HepG2 (cell line): ENCODE results near the gene GNG4. TPM values are rescaled to one million over a fixed set of nuclear protein-coding genes. Genes with fewer than 3 reads are reported as not detected.

Source experiments
- GMEB1 ChIP-seq: sonication (generic); formaldehyde crosslinking; IDR thresholded peaks from 2 replicates; pipeline ENCODE4 v1.5.1; 2020; ENCODE audit warnings: missing genetic modification reagents, mild to moderate bottlenecking, borderline replicate concordance
- KAT7 ChIP-seq: IDR thresholded peaks from 2 replicates; pipeline ENCODE4 v1.6.1; 2018; ENCODE audit warnings: borderline replicate concordance, missing compliant biosample characterization
- KLF12 ChIP-seq: sonication (generic); formaldehyde crosslinking; IDR thresholded peaks from 2 replicates; pipeline ENCODE4 v1.4.0; 2020; ENCODE audit warnings: missing genetic modification reagents, borderline replicate concordance
- NR2F6 ChIP-seq, 2 experiments: IDR thresholded peaks; 2 replicates each; pipeline ENCODE4 v1.6.1; 2016; ENCODE audit warnings: antibody characterized with exemption in 1 of 2, mild to moderate bottlenecking in 1 of 2
- SIN3B ChIP-seq: fragments of 150-350 bp; IDR thresholded peaks from 2 replicates; pipeline ENCODE4 v1.6.1; 2014; ENCODE audit warnings: low read length
- ZNF264 ChIP-seq: sonication (generic); formaldehyde crosslinking; IDR thresholded peaks from 2 replicates; pipeline ENCODE4 v1.4.0; 2020; ENCODE audit warnings: missing genetic modification reagents
- ZNF816 ChIP-seq: sonication (generic); formaldehyde crosslinking; IDR thresholded peaks from 2 replicates; pipeline ENCODE4 v1.8.0; 2022; ENCODE audit warnings: missing genetic modification reagents, mild to moderate bottlenecking, borderline replicate concordance
- polyA plus RNA-seq, 8 experiments: library from polyadenylated mRNA; depleted of rRNA in 3 of 8; stranded (reverse) in 7 of 8; unstranded in 1 of 8; fragments of >200 nt; fragmentation: Illumina TruSeq in 4 of 8; extraction: Trizol in 4 of 8; gene quantifications; 2 replicates each; pipeline versions ENCODE4 v1.2.1 to v1.2.3, GENCODE V29; 2011 to 2016; ENCODE audit warnings: low read depth in 4 of 8, missing spikeins in 1 of 8, mixed read lengths in 1 of 8; ENCODE audit not compliant: insufficient read depth in 1 of 8
- total RNA-seq, 5 experiments: library from RNA; depleted of rRNA; stranded (reverse); fragments of >200 nt; fragmentation: Illumina TruSeq; extraction: Trizol; gene quantifications; 2 replicates each; pipeline ENCODE4 v1.2.3, GENCODE V29; 2016; ENCODE audit warnings: low read depth in 1 of 5
- TF ChIP-seq, protein P1 (sequence below): sonication (generic); formaldehyde crosslinking; IDR thresholded peaks from 2 replicates; pipeline ENCODE4 v1.8.0; 2023; ENCODE audit warnings: mild to moderate bottlenecking, missing genetic modification reagents
- TF ChIP-seq, protein P2 (sequence below), 2 experiments: sonication (generic) in 1 of 2; formaldehyde crosslinking in 1 of 2; IDR thresholded peaks; 2 replicates each; pipeline versions ENCODE4 v1.6.1 to v1.9.0; 2014 to 2022; ENCODE audit warnings: antibody characterized with exemption in 1 of 2, borderline replicate concordance in 1 of 2, inconsistent platforms in 1 of 2, low read depth in 1 of 2, missing genetic modification reagents in 1 of 2
- TF ChIP-seq, protein P3 (sequence below): sonication (generic); formaldehyde crosslinking; IDR thresholded peaks from 2 replicates; pipeline ENCODE4 v1.4.0; 2020; ENCODE audit warnings: missing genetic modification reagents
- TF ChIP-seq, protein P4 (sequence below): sonication (generic); formaldehyde crosslinking; IDR thresholded peaks from 2 replicates; pipeline ENCODE4 v1.5.1; 2020; ENCODE audit warnings: mild to moderate bottlenecking, missing genetic modification reagents, borderline replicate concordance

GNG4 gene
- total and polyA plus RNA-seq, 2 of the 13 experiments (the other 11 are each of a cell fraction or from before 2014, with no cell fraction given) = 27.1 to 69.5 TPM

DNA sequence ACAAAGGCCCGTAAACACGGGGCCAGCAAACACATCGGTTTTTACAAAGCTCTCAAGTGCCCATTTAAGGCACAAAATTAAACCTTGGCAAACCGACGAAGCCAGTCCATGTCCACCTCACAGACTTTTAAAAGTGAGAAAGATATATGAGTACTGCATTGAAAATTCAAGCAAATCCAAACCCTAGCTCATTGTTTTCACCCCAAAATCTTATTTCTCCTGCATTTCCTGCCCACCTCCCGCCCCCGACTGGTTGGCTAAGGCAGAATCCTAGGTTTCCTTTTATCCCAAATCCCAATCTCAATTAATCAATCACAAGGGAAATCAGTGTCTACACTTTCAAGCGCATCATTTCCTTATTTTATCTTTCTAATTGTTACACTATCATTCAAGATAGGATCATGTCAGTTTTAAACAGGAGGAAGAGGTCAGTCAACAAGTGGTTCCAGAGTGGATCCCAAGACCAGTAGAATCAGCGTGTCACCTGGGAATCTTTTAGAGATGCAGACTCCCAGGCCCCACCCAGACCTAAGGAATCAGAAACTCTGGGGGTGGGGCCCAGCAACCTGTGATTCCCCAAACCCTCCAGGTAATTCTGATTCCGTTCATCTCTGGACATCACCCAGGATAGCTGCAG, 1.7 kb upstream of the GNG4 start (continued):
- TF ChIP-seq, protein P1, sequence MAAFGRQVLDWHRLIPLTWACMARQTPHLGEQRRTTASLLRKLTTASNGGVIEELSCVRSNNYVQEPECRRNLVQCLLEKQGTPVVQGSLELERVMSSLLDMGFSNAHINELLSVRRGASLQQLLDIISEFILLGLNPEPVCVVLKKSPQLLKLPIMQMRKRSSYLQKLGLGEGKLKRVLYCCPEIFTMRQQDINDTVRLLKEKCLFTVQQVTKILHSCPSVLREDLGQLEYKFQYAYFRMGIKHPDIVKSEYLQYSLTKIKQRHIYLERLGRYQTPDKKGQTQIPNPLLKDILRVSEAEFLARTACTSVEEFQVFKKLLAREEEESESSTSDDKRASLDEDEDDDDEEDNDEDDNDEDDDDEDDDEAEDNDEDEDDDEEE = peak; percentile 37; the same call in 1 of the 2 replicates
- TF ChIP-seq SIN3B (0 out of 2 replicates have a peak, but pooled peaks have one; percentile 2), ZNF264 (CRISPR knock-in tag) (0 out of 2 replicates have a peak, but pooled peaks have one; percentile 9), KLF12 (no peak), KAT7 (CRISPR knock-in tag) (no peak), GMEB1 (0 out of 2 replicates have a peak, but pooled peaks have one; percentile 12), ZNF816 (CRISPR knock-in tag) (peak; percentile 86; the same call in 1 of the 2 replicates), NR2F6 (IDR thresholded peaks at IDR 0.05) (0 out of 2 replicates have a peak, but pooled peaks have one; percentile 3), NR2F6 (CRISPR knock-in tag; IDR thresholded peaks at IDR 0.05) (no peak)
- TF ChIP-seq, protein P2, sequence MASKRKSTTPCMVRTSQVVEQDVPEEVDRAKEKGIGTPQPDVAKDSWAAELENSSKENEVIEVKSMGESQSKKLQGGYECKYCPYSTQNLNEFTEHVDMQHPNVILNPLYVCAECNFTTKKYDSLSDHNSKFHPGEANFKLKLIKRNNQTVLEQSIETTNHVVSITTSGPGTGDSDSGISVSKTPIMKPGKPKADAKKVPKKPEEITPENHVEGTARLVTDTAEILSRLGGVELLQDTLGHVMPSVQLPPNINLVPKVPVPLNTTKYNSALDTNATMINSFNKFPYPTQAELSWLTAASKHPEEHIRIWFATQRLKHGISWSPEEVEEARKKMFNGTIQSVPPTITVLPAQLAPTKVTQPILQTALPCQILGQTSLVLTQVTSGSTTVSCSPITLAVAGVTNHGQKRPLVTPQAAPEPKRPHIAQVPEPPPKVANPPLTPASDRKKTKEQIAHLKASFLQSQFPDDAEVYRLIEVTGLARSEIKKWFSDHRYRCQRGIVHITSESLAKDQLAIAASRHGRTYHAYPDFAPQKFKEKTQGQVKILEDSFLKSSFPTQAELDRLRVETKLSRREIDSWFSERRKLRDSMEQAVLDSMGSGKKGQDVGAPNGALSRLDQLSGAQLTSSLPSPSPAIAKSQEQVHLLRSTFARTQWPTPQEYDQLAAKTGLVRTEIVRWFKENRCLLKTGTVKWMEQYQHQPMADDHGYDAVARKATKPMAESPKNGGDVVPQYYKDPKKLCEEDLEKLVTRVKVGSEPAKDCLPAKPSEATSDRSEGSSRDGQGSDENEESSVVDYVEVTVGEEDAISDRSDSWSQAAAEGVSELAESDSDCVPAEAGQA (IDR thresholded peaks at IDR 0.05; ENCODE audit: low read depth) = no peak
- TF ChIP-seq, protein P2 (CRISPR knock-in tag; IDR thresholded peaks at IDR 0.05; ENCODE audit: borderline replicate concordance) = no peak
- TF ChIP-seq, protein P3, sequence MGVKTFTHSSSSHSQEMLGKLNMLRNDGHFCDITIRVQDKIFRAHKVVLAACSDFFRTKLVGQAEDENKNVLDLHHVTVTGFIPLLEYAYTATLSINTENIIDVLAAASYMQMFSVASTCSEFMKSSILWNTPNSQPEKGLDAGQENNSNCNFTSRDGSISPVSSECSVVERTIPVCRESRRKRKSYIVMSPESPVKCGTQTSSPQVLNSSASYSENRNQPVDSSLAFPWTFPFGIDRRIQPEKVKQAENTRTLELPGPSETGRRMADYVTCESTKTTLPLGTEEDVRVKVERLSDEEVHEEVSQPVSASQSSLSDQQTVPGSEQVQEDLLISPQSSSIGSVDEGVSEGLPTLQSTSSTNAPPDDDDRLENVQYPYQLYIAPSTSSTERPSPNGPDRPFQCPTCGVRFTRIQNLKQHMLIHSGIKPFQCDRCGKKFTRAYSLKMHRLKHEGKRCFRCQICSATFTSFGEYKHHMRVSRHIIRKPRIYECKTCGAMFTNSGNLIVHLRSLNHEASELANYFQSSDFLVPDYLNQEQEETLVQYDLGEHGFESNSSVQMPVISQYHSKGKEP = no peak
- TF ChIP-seq, protein P4, sequence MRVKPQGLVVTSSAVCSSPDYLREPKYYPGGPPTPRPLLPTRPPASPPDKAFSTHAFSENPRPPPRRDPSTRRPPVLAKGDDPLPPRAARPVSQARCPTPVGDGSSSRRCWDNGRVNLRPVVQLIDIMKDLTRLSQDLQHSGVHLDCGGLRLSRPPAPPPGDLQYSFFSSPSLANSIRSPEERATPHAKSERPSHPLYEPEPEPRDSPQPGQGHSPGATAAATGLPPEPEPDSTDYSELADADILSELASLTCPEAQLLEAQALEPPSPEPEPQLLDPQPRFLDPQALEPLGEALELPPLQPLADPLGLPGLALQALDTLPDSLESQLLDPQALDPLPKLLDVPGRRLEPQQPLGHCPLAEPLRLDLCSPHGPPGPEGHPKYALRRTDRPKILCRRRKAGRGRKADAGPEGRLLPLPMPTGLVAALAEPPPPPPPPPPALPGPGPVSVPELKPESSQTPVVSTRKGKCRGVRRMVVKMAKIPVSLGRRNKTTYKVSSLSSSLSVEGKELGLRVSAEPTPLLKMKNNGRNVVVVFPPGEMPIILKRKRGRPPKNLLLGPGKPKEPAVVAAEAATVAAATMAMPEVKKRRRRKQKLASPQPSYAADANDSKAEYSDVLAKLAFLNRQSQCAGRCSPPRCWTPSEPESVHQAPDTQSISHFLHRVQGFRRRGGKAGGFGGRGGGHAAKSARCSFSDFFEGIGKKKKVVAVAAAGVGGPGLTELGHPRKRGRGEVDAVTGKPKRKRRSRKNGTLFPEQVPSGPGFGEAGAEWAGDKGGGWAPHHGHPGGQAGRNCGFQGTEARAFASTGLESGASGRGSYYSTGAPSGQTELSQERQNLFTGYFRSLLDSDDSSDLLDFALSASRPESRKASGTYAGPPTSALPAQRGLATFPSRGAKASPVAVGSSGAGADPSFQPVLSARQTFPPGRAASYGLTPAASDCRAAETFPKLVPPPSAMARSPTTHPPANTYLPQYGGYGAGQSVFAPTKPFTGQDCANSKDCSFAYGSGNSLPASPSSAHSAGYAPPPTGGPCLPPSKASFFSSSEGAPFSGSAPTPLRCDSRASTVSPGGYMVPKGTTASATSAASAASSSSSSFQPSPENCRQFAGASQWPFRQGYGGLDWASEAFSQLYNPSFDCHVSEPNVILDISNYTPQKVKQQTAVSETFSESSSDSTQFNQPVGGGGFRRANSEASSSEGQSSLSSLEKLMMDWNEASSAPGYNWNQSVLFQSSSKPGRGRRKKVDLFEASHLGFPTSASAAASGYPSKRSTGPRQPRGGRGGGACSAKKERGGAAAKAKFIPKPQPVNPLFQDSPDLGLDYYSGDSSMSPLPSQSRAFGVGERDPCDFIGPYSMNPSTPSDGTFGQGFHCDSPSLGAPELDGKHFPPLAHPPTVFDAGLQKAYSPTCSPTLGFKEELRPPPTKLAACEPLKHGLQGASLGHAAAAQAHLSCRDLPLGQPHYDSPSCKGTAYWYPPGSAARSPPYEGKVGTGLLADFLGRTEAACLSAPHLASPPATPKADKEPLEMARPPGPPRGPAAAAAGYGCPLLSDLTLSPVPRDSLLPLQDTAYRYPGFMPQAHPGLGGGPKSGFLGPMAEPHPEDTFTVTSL = peak; percentile 87
